ENCODE results near the gene CNTNAP2. TPM values are rescaled to one million over a fixed set of nuclear protein-coding genes. Genes with fewer than 3 reads are reported as not detected.
"Not testable (repeated sequence)": the region's sequence is repeated elsewhere in the genome, so short reads cannot be mapped to it uniquely, and the experiment has no call there.

Gene CNTNAP2
- total RNA-seq, 4 donors from 2014 or later = not detected

GRCh38 chr7:147708871-147709270 lies 1592.3 kb downstream of the CNTNAP2 start:
- Histone ChIP-seq H3K9me3 (no peaks in the 10 kb centered on the region), H3K36me3 (no peaks in the 10 kb centered on the region), H3K4me3 (no peak overlapping the region), H3K27ac (no peak overlapping the region), H3K4me1 (no peaks in the 10 kb centered on the region), H3K27me3 (no peaks in the 10 kb centered on the region)
- in situ Hi-C loops (cut with MboI; ENCODE audit: low sequenced_read_pairs in 4 of 4) = loop anchor here in 1 of 4 donors (25.0 kb wide), 1 partner anchor 103 kb away; no protein-coding TSS in a partner anchor
- no peak for DNase-seq
- no peak for TF ChIP-seq POLR2A (IDR thresholded peaks at IDR 0.05)
- intact Hi-C loops (cut with DNase I; ENCODE audit: low total_unique reads) = no loop called here
- no peak for ATAC-seq

DNA sequence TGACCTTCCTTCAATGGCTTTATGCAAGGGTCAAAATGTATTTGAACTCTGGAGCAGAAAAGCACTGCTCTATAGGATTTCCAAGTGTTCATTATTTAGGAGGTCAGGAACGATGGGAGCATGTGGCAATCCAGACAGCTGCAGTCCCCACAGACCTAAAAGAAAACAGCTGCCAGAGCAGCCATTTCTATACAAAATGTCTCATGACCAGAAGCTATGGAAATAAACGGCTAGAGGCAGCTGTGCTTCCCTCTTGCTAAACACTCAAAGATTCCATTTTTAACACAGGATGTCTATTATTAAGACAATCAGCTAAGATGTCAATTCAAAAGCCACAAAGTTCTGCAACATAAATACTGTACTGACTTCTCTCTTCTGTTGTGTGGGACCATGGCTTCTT lies 1594.8 kb downstream of the CNTNAP2 start:
- DNase-seq (no peak), ATAC-seq (no peak)
- no peaks in the 10 kb centered on the region for H3K4me1 ChIP-seq
- no peaks in the 10 kb centered on the region for H3K36me3 ChIP-seq
- TF ChIP-seq, protein P1, sequence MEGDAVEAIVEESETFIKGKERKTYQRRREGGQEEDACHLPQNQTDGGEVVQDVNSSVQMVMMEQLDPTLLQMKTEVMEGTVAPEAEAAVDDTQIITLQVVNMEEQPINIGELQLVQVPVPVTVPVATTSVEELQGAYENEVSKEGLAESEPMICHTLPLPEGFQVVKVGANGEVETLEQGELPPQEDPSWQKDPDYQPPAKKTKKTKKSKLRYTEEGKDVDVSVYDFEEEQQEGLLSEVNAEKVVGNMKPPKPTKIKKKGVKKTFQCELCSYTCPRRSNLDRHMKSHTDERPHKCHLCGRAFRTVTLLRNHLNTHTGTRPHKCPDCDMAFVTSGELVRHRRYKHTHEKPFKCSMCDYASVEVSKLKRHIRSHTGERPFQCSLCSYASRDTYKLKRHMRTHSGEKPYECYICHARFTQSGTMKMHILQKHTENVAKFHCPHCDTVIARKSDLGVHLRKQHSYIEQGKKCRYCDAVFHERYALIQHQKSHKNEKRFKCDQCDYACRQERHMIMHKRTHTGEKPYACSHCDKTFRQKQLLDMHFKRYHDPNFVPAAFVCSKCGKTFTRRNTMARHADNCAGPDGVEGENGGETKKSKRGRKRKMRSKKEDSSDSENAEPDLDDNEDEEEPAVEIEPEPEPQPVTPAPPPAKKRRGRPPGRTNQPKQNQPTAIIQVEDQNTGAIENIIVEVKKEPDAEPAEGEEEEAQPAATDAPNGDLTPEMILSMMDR (IDR thresholded peaks at IDR 0.05 in 4 of 5, conservative IDR thresholded peaks at IDR 0.05 in 1 of 5) = no peak
- TF ChIP-seq POLR2A (IDR thresholded peaks at IDR 0.05) = no peak
- no peaks in the 10 kb centered on the region for H3K9me3 ChIP-seq
- H3K27me3 ChIP-seq = no peaks in the 10 kb centered on the region
- H3K4me3 ChIP-seq = no peak overlapping the region
- in situ Hi-C loops (cut with MboI; ENCODE audit: low sequenced_read_pairs in 4 of 4) = loop anchor here in 1 of 4 donors (25.0 kb wide), 1 partner anchor 101 kb away; no protein-coding TSS in a partner anchor
- H3K27ac ChIP-seq = no peak overlapping the region
- intact Hi-C loops (cut with DNase I; ENCODE audit: low total_unique reads) = no loop called here

GRCh38 chr7:147721962-147722830 lies 1605.6 kb downstream of the CNTNAP2 start:
- DNase-seq = no peak
- H3K36me3 ChIP-seq = no peaks in the 10 kb centered on the region
- no peaks in the 10 kb centered on the region for H3K9me3 ChIP-seq
- no peak overlapping the region for H3K27ac ChIP-seq
- ATAC-seq = no peak
- intact Hi-C loops (cut with DNase I; ENCODE audit: low total_unique reads) = no loop called here
- in situ Hi-C loops (cut with MboI; ENCODE audit: low sequenced_read_pairs in 4 of 4) = loop anchor here in 1 of 4 donors (25.0 kb wide), 1 partner anchor 90 kb away; no protein-coding TSS in a partner anchor
- H3K4me3 ChIP-seq = no peak overlapping the region
- TF ChIP-seq, protein P1 (IDR thresholded peaks at IDR 0.05 in 4 of 5, conservative IDR thresholded peaks at IDR 0.05 in 1 of 5) = no peak
- TF ChIP-seq POLR2A (IDR thresholded peaks at IDR 0.05) = no peak
- no peaks in the 10 kb centered on the region for H3K27me3 ChIP-seq
- H3K4me1 ChIP-seq = no peaks in the 10 kb centered on the region

DNA sequence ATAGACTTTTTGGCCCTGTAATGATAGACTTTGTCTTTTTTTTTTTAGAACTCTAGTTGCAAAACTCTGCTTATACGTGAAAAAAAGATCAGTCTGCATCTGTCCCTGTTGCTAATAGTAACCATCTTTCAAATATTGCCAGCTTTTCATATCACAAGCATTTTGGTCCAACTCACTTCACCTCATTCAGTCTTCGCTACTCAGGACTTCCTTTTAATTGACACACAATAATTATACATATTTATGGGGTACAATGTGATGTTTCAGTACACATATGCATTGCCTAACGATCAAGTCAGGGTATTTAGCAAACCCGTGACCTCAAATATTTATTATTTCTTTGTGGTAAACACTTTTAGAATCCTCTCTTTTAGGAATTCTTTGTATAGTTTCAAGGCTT lies 1606.9 kb downstream of the CNTNAP2 start:
- in situ Hi-C loops (cut with MboI; ENCODE audit: low sequenced_read_pairs in 4 of 4) = loop anchor here in 1 of 4 donors (25.0 kb wide), 1 partner anchor 89 kb away; no protein-coding TSS in a partner anchor

GRCh38 chr7:147731311-147731710 lies 1614.7 kb downstream of the CNTNAP2 start:
- DNase-seq (no peak), ATAC-seq (no peak)
- Histone ChIP-seq H3K4me3 (no peak overlapping the region), H3K36me3 (no peaks in the 10 kb centered on the region), H3K9me3 (no peaks in the 10 kb centered on the region), H3K27ac (no peak overlapping the region), H3K27me3 (no peaks in the 10 kb centered on the region), H3K4me1 (no peaks in the 10 kb centered on the region)
- intact Hi-C loops (cut with DNase I; ENCODE audit: low total_unique reads) (no loop called here), in situ Hi-C loops (cut with MboI; ENCODE audit: low sequenced_read_pairs in 4 of 4) (no loop called here)
- TF ChIP-seq POLR2A (IDR thresholded peaks at IDR 0.05) = no peak
- TF ChIP-seq, protein P1 (IDR thresholded peaks at IDR 0.05 in 4 of 5, conservative IDR thresholded peaks at IDR 0.05 in 1 of 5) = no peak

More for the DNA sequence above, 1606.9 kb downstream of the CNTNAP2 start:
- DNase-seq (no peak), ATAC-seq (no peak)
- Histone ChIP-seq H3K9me3 (no peaks in the 10 kb centered on the region), H3K4me1 (no peaks in the 10 kb centered on the region), H3K27me3 (no peaks in the 10 kb centered on the region), H3K36me3 (no peaks in the 10 kb centered on the region), H3K4me3 (no peak overlapping the region), H3K27ac (no peak overlapping the region)
- no peak for TF ChIP-seq POLR2A (IDR thresholded peaks at IDR 0.05)
- TF ChIP-seq, protein P1 (IDR thresholded peaks at IDR 0.05 in 4 of 5, conservative IDR thresholded peaks at IDR 0.05 in 1 of 5) = no peak
- intact Hi-C loops (cut with DNase I; ENCODE audit: low total_unique reads) = no loop called here

DNA sequence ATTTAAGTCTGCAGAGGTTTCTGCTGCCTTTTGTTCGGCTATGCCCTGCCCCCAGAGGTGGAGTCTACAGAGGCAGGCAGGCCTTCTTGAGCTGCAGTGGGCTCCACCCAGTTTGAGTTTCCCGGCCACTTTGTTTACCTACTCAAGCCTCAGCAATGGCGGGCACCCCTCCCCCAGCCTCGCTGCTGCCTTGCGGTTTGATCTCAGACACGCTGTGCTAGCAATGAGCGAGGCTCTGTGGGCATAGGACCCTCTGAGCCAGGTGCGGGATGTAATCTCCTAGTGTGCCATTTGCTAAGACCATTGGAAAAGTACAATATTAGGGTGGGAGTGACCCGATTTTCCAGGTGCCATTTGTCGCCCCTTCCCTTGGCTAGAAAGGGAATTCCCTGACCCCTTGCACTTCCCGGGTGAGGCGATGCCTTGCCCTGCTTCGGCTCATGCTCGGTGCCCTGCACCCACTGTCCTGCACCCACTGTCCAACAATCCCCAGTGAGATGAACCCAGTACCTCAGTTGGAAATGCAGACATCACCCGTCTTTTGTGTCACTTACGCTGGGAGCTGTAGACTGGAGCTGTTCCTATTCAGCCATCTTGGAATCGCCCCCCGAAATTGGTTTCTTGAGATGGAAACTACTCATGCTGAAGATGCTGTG lies 1621.1 kb downstream of the CNTNAP2 start:
- H3K9me3 ChIP-seq; H3K4me3 ChIP-seq; DNase-seq; H3K4me1 ChIP-seq; intact Hi-C loops (cut with DNase I; ENCODE audit: low total_unique reads); H3K27ac ChIP-seq; ATAC-seq; in situ Hi-C loops (cut with MboI; ENCODE audit: low sequenced_read_pairs in 4 of 4); H3K36me3 ChIP-seq; H3K27me3 ChIP-seq: not testable (repeated sequence)

Measured in gastrocnemius medialis (tissue), 4 donors.